ENCODE data around the gene TSPAN16. TPM values are rescaled to one million over a fixed set of nuclear protein-coding genes. Genes with fewer than 3 reads are reported as not detected.

TSPAN16 gene
- polyA plus RNA-seq, 1 donor from 2014 or later, result not detected

GRCh38 chr19:11359421-11359820 is 63.5 kb downstream of the TSPAN16 start:
- H3K4me1 Mint-ChIP-seq, result peaks cover 0 to 9% (median 4%) of the 10 kb centered on the region in 3 donors
- H3K36me3 Mint-ChIP-seq, result no peaks in the 10 kb centered on the region
- peak overlapping the region in 1 of 3 donors; percentile 76 for H3K27ac Mint-ChIP-seq
- H3K27me3 Mint-ChIP-seq, result peaks cover 8% of the 10 kb centered on the region
- H3K9me3 Mint-ChIP-seq, result no peaks in the 10 kb centered on the region
- H3K4me3 Mint-ChIP-seq, result no peak overlapping the region

- Mint-ChIP-seq H3K36me3 (no peaks in the 10 kb centered on the region), H3K9me3 (no peaks in the 10 kb centered on the region), H3K27me3 (peaks cover 3% of the 10 kb centered on the region), H3K4me1 (peaks cover 0 to 2% (median 0%) of the 10 kb centered on the region in 3 donors), H3K4me3 (no peak overlapping the region), H3K27ac (no peak overlapping the region)
Observed at GRCh38 chr19:11361037-11361770, 65.2 kb downstream of the TSPAN16 start.

- no peaks in the 10 kb centered on the region for H3K9me3 Mint-ChIP-seq
- H3K4me1 Mint-ChIP-seq, result no peaks in the 10 kb centered on the region
- H3K27me3 Mint-ChIP-seq, result peaks cover 3% of the 10 kb centered on the region
- H3K27ac Mint-ChIP-seq, result no peak overlapping the region
- no peak overlapping the region for H3K4me3 Mint-ChIP-seq
- H3K36me3 Mint-ChIP-seq, result no peaks in the 10 kb centered on the region
Observed at GRCh38 chr19:11361771-11362731, 66.1 kb downstream of the TSPAN16 start.

GRCh38 chr19:11363881-11364280 is 67.9 kb downstream of the TSPAN16 start:
- H3K9me3 Mint-ChIP-seq, result no peaks in the 10 kb centered on the region
- peaks cover 2% of the 10 kb centered on the region for H3K27me3 Mint-ChIP-seq
- peaks cover 3% of the 10 kb centered on the region for H3K36me3 Mint-ChIP-seq
- no peaks in the 10 kb centered on the region for H3K4me1 Mint-ChIP-seq
- H3K27ac Mint-ChIP-seq, result no peak overlapping the region
- H3K4me3 Mint-ChIP-seq, result no peak overlapping the region

- H3K27ac Mint-ChIP-seq, result no peak overlapping the region
- H3K9me3 Mint-ChIP-seq, result no peaks in the 10 kb centered on the region
- H3K36me3 Mint-ChIP-seq, result peaks cover 6% of the 10 kb centered on the region
- no peaks in the 10 kb centered on the region for H3K27me3 Mint-ChIP-seq
- no peaks in the 10 kb centered on the region for H3K4me1 Mint-ChIP-seq
- H3K4me3 Mint-ChIP-seq, result no peak overlapping the region
Observed at GRCh38 chr19:11364296-11364904, 68.4 kb downstream of the TSPAN16 start.

- no peak overlapping the region for H3K4me3 Mint-ChIP-seq
- no peak overlapping the region for H3K27ac Mint-ChIP-seq
- H3K4me1 Mint-ChIP-seq, result no peaks in the 10 kb centered on the region
- peaks cover 7% of the 10 kb centered on the region for H3K36me3 Mint-ChIP-seq
- H3K9me3 Mint-ChIP-seq, result no peaks in the 10 kb centered on the region
- no peaks in the 10 kb centered on the region for H3K27me3 Mint-ChIP-seq
Observed at GRCh38 chr19:11364935-11365334, 69.0 kb downstream of the TSPAN16 start.

Other genes with a start within 250 kb of the TSPAN16 start
- 3.3 TPM for gene LDLR, start 206.7 kb upstream of the TSPAN16 start, polyA plus RNA-seq
- not detected for gene SPC24, start 140.4 kb upstream of the TSPAN16 start, polyA plus RNA-seq
- not detected for gene KANK2, start 98.6 kb upstream of the TSPAN16 start, polyA plus RNA-seq
- not detected for gene ANGPTL8, start 56.5 kb upstream of the TSPAN16 start, polyA plus RNA-seq
- 1.6 TPM for gene DOCK6, start 33.6 kb upstream of the TSPAN16 start, polyA plus RNA-seq
- gene RAB3D, start 43.5 kb downstream of the TSPAN16 start, polyA plus RNA-seq, result 2.7 TPM
- 101 TPM for gene TMEM205, start 50.1 kb downstream of the TSPAN16 start, polyA plus RNA-seq
- gene CCDC159, start 50.4 kb downstream of the TSPAN16 start, polyA plus RNA-seq, result 24.1 TPM
- 1.9 TPM for gene PLPPR2, start 59.3 kb downstream of the TSPAN16 start, polyA plus RNA-seq
- gene SWSAP1, start 78.5 kb downstream of the TSPAN16 start, polyA plus RNA-seq, result 6.4 TPM
- 8.1 TPM for gene EPOR, start 88.2 kb downstream of the TSPAN16 start, polyA plus RNA-seq
- 2.4 TPM for gene RGL3, start 123.2 kb downstream of the TSPAN16 start, polyA plus RNA-seq
- gene ODAD3, start 139.0 kb downstream of the TSPAN16 start, polyA plus RNA-seq, result 0.89 TPM
- gene PRKCSH, start 139.5 kb downstream of the TSPAN16 start, polyA plus RNA-seq, result 77.5 TPM
- gene ELAVL3, start 184.9 kb downstream of the TSPAN16 start, polyA plus RNA-seq, result not detected
- gene ZNF653, start 209.7 kb downstream of the TSPAN16 start, polyA plus RNA-seq, result 4.3 TPM
- gene ECSIT, start 233.0 kb downstream of the TSPAN16 start, polyA plus RNA-seq, result 38.7 TPM
- not detected for gene CNN1, start 242.7 kb downstream of the TSPAN16 start, polyA plus RNA-seq